ELR (cell line): ENCODE results near the gene CMTM4.

Experiments used
- DNase-seq: peaks from one replicate; pipeline ENCODE4 v3.0.0-alpha.2; 2015; ENCODE audit warnings: low read depth

Gene CMTM4

DNA sequence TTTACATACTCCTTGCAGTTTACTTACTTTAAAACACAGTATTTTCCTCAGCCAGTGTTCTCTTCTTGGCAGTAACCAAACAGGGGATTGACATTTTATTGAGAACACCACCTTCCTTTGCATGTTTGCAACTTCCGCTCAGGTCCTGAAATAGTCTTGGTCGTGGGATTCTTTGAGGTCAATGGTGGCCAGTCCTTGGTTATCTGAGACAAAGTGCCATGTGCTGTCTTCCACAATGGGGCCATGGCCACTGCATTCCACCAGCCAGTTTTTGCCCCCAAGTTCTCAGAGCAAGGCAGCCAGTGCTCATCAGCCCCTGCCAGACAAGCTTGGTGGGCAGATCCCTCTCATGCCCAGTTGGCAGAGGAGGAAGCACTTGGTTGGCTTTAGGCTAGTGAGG, 22.9 kb downstream of the CMTM4 start:
- no peak for DNase-seq

DNA sequence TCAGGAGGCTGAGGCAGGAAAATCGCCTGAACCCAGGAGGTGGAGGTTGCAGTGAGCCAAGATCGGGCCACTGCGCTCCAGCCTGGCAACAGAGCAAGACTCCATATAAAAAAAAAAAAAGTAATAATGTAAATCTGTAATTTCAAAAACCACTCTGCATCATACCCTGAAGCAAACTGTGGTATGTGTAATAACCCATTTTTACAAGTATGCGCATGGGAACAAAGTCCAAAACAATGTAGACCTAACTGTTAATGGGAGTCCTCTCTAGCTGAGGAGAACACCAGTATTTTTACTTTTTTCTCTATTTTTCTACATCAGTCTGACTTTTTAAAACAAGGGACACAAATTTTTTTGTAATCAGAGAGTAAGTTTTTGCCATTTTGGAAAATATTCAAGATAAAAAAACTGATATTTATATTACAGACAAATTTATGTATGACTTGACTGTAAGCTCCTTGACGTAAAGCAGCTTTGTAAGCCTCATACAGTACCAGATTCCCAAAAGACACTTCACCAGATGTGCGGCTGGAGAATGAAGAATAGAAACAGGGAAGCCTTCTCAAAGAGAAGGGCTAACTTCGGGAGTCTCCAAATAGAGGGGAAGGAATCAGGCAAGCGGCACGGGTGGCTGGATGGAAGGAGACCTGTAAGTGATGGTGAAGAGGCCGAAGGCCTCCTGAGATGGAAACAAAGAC, 25.7 kb downstream of the CMTM4 start:
- DNase-seq, result no peak

DNA sequence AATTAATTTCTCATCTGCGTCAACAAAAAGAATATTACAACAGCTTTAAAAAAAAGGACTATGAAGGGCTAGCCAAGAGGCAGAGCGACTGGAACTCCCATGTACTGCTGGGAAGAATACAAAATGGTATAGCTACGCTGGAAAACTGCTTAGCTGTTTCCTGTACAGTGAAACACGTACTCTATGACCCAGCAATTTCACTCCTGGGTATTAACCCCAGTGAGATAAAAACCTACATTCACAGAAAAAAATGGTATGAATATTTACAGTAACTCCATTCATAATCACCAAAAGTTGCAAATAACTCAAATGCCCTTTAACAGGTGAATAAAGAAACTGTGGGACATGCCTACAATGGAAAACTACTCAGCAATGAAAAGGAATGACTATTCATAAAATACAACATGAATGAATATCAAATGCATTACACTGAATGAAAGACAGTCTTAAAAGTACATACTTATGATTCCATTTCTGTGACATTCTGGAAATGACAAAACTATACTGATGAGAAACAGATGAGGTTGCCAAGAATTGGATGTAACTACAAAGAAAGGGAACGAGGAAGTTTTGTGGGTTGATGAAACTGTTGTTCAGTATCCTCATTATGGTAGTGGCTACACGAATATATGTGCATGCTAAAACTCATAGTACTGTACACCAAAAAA, 27.6 kb downstream of the CMTM4 start:
- DNase-seq, result no peak

DNA sequence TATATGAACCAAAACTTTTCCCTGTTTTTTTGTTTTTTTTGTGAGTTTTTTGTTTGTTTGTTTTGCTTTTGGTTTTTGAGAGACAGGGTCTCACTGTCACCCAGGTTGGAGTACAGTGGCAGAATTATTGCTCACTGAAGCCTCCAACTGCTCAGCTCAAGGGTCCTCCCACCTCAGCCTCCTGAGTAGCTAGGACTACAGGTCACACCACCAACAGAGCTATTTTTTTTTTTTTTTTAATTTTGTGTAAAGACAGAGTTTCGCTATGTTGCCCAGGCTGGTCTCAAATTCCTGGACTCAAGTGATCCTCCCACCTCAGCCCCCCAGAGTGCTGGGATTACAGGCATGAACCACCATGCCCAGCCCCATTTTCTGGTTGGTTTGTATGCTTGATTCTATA, 28.6 kb downstream of the CMTM4 start:
- no peak for DNase-seq

DNA sequence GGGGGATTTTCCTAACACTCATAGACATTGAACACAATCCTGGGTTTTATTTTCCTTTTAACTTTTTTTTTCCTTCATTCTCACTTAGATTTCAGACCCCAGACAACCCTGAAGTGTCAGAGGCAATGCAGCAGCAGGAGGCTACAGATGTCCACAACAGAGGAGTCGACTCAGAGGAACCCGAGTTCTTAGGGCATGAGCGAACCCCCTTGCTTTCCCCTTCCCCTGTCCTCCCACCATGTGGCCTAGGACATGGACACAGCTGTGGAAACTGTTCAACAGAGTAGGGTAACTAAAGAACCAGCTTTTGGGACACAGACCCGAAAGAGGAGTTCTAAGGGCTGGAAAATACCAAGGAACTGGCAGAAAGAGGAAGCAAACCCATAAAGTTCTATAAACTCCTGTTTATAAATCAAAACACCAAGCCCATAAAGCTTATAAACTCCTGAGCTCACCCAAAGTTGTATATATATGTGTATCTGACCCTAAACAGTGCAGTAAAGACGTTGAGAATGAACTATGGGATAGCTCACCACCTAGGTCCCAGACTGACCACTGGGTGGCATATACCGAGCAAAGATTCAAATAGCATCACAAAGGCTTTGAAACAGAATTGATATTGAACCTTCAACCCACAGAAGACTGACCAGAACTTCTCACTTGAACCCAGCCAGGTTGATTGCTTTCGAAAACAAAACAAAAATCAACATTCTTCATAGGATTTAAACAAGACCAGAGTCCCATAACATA, 33.9 kb downstream of the CMTM4 start:
- peak; percentile 67 for DNase-seq

DNA sequence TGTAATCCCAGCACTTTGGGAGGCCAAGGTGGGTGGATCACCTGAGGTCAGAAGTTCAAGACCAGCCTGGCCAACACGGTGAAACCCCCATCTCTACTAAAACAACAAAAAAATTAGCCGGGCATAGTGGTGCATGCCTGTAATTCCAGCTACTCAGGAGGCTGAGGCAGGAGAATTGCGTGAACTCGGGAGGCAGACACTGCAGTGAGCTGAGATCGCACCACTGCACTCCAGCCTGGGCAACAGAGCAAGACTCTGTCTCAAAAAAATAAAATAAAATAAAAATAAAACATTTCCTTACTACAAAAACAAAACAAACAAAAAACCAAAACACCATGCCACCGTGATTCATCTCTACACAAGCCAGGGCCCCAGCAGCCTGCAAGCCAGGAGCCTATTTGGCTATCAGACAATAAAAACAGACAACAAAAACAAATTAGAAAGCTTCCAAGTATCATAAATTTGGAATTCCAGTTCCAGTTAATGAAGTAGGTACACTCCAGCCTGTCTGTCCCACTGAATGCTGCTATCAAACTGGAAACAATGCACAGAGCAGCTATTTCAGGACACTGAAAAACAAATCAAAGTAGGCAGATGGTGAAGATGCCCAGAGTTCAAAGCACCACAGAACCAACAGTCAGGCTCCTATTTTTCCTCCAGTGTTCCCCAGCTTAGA, 34.7 kb downstream of the CMTM4 start:
- peak; percentile 25 for DNase-seq

DNA sequence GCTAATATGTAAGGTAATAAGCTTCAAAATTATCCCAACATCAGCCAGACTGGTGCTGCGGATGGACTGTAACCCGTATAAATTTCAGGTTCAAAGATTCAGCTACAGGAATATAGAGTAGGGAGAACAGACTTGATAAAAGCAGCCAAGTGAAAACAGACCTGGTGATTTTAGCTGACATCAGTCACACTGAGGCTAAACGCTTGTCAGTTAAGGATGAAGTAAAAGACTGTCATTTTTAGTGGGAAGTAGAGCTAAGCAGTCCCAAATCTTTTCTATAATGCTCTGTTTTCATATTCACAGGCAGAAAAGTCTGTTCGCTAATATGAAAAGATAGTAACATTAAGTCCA, 35.4 kb downstream of the CMTM4 start:
- DNase-seq, result no peak

DNA sequence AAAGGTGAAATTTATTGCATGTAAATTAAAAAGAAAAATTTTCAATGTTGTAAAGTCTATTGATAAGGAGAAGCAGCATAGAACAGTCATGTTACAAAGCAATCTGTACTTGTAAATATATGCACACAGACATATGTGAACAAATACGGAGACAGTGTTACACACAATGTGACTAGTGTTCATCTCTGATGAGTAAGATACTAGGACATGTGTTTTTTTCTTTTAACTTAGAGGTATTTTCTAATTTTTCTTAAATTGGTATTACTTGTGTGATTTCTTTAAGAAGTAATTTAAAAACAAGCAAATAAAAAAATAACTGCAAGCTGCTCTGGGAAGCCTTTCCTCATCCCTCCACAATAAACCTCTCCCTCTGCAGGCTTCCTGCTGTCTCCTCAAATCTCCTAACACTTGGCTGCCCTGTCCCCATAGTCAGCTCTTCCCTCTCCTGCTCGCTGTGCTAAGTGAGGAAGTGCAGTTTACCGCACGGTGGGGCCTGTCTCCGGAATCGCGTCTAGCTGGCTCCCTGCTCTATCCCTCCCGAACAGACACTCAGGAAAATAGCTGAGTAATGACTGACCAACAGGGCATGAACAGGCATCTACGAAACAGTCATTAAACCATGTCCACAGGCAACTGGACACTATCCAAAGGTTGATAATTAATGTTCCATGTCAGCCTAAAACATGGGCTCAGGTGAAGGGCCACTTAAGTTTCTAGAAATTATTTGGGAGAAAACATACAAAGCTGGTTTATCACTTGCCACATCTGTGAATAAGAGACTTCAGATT, 35.9 kb downstream of the CMTM4 start:
- DNase-seq, result peak; percentile 95

DNA sequence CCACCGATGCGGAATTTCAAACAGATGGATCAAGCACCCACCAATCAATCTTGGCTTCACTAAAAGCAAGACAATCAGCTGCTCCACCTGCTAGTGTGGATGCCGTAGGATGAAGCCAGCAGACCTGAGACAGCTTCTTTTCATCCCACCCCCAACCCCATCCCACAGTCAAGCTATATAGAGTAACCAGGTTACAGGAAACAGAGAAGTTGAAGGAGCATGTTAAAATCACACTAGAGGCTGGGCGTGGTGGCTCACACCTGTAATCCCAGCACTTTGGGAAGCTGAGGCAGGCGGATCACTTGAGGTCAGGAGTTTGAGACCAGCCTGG, 37.7 kb downstream of the CMTM4 start:
- no peak for DNase-seq

DNA sequence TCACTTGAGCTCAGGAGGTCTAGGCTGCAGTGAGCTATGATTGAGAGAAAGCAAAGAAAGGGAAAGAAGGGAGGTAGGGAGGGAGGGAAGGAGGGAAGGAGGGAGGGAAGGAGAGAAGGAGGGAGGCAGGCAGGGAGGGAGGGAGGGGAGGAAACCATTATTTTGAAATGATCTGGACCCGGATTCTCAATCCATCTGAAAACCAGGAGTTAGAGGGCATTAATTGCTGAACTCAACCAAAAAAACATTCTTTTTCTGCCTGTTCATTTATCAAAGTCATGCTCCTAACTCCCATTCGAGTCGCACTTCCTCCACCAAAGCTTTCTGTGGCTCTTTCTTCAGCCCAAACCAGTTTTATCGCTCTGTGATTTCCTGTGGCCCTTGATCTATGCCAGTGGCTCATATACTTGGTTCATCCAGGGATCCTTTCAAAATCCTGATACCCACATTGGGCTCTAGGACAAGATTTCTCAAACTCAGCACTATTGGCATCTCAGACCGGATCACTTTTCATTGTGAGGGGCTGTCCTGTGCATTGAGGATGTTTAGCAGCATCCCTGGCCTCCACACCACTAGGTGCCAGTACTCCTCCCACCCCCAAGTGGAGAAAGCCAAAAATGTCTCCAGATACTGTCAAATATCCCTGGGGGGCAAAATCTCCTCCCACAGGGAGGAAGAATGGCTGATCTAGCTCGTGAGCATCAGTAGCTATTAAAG, 38.2 kb downstream of the CMTM4 start:
- DNase-seq, result no peak

DNA sequence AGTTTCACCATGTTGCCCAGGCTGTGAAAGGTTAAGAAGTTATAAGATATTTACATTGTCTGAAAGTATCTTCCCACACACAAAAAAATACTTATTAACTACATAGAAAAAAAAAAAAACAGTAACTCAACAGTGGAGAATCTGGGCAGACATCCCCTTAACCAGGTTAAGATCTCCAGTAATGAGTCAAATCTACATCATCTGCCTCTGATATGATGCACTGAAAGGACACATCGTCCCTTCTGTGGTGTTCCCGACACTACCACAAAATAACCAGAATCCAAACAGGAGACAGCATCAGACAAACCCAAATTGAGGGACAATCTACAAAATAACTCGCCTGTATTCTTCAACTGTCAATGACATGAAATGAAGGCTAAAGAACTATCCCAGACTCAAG, 40.0 kb downstream of the CMTM4 start:
- DNase-seq, result peak; percentile 40

DNA sequence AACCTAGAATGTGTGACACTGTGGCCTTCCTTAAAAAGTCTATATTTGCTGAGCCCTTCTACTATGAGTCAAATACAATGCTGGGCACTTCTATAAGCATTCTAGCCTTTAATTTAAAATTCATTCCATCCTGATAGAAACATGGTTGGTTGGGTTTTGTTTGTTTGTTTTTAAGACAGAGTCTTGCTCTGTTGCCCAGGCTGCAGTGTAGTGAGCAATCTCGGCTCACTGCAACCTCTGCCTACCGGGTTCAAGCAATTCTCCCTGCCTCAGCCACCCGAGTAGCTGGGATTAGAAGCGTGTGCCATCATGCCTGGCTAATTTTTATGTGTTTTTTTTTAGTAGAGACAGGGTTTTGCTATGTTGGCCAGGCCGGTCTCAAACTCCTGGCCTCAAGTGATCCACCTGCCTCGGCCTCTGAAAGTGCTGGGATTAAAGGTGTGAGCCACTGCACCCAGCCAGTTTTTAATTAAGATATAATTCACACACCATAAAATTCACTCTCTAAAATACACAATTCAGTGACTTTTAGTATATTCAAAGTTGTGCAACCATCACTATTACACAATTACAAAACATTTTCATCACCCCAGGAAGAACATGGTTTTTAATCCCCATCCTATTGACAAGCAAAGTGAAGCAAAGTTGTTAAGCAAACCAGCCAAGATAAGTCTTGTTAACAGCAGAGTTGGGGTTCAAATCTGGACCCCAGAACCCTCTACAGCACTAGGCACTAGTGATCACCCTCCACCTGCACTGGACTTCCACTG, 42.8 kb downstream of the CMTM4 start:
- DNase-seq, result no peak

DNA sequence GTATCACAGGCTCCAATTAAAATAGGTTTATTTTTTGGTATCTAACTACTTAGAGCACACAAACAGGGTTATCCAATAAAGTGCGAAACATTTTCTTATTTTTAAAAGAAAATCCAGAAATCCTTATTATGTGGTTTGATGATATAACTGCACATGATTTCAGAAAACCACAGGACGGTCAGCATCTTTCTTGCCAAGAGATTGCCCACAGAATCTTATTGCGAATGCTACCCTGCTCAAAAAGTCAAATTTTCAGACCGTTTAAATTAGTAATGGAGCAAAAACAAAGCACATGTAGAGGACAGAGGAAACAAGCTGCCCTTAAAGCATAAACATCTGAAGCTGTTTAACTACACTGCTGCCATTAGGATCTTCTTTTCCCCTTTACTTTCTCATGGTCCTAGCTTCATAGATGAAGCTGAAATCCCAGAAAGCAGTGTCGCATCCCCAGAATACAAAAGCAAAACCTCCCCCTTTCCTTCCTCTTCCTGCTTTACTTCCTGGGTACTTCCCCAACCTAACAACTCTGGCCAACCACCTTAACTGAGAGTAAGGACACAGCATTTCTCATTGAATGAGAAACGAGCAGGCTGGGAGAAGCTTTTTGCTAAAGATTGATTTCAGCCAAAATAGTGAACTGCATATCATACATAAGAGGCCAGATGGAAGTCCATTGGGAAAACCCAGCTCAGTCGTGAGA, 43.7 kb downstream of the CMTM4 start:
- DNase-seq, result no peak

DNA sequence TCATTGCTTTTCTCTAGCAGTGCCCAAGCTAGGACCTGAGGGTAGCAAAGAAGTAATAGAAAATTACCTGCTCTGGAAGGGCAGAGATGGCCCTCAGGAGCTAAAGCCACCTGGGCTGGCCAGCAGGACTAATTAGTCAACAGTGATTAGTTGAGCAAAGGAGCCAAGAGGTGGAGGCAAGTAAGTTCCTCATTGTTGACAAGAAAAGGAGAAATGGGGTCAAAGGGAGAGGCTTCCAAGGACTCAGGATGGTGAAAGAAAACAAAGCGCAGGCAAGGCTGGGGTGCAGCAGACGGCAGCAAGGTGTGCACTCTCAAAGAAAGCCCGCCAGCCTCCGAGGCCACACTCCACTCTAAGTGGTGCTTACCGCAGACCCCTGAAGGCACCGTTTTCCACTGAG, 44.6 kb downstream of the CMTM4 start:
- no peak for DNase-seq

DNA sequence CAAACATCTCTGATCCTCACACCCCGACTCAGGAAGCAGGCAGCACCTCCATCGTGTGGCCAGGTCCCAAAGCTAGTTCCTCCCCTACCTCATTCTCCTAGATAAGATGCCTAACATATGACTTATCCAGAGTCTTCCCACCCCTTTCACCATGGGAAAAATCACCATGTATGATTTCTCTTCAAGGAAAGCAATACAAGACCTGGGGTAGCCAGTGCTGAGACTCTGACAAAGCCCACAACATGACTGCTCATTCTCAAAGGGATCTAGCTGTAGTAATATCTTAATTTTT, 45.1 kb downstream of the CMTM4 start:
- peak; percentile 20 for DNase-seq

DNA sequence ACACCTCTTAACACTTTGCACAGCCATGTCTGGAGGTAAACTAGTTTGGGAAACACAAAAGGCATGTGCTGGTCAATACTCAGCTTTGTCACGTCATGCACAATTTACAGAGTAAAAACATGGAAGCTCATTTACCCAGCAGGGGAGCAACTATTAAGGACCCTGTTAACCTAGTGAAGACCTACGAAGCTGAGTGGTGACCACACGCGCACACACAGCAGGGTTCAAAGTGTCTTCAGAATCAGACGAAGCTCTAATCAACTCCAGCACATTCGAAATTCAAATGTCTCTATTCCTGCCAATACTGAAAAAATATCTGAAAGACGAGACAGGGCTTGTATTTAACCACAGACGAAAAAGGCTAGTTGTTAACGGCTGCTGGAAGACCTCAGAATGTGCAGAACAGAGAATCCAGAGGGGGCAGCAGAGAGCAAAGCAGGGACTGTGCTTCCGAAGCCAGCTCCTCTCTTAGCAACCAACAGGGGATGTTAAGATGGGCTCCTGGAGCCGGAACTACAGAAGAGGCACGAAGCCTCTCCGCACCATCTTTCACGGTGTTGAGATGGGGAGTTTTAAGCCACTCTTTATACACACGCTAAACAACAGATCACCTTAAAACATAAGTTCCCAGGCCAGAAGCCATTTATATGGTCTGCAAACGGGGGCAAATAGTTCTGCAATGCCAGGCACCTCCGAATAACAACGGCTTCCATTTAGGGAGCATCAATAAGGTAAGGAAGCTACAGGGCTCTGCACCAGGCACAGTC, 45.7 kb downstream of the CMTM4 start:
- peak; percentile 85 for DNase-seq

DNA sequence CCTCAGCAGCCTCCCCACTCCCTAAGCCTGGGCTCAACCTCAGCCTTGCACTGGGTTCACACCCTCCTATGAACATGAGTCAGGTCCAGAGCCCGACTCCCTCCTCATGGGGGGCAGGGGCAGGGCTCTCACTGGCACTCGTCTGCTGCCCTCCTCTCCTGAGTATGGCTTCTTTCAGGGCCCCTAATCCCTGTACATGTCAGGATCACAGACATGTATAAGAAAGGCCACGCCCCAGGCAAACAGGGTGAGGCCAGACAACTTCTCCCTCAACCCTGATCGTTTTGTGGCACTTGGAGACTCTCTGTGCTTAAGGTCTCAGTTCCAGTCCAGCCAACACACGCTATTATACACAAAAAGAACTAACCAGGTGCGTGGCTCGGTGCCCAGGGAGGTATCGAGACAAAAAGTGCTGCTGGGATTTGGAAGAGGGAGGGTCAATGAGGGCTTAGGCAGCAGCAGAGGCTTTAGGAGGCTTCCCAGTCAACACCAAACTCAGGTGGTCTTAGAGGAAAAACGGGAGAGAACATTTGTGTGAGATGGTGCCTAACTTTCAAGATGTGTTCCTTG, 46.8 kb downstream of the CMTM4 start:
- no peak for DNase-seq

DNA sequence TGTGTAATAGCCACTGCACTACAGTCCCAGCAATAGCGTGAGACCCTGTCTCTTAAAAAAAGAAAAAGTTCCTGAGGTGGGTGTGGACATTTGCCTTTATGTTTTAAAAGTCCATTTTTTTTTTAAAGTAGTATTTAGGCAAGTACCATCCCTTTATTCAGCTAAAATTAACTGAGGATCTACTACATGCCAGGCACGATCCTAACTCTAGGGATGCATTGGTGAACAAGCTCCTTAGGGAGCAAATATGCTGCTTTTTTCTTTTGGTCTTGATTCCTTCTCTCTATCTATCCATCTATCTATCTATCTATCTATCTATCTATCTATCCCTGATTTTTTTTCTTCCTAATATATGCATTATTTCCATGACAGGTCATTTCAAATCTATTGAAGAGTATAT, 47.4 kb downstream of the CMTM4 start:
- no peak for DNase-seq

DNA sequence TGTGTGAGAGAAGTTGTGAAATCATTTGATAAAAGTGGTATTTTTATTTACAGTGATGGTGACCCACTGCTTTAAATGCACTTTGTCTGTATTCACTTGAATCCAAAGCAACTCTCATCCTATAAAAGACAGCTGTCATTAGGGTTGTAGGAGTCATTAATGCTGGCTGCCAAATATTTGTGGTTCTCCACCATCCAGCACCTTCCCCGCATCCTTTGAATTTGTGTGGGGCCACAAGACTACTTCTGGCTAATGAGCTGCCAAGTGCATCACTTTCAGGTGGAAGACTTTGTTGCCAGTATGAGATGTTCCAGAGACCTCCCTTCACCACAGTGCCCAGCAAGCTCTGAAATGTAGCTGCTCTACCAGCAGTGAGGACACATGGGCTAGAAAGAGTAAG, 48.7 kb downstream of the CMTM4 start:
- DNase-seq, result no peak
